C4-2B (cell line): Measurements from ENCODE around the gene FBXW4.

ENCODE experiments used
- H3K27ac ChIP-seq: fragments of 450-650 bp; 2 replicates; pipeline ENCODE4 v1.5.1; 2017
- CTCF ChIP-seq: fragments of 450-650 bp; conservative IDR thresholded peaks from 2 replicates; pipeline ENCODE4 v1.5.1; 2017; ENCODE audit warnings: mild to moderate bottlenecking
- ZFX ChIP-seq: fragments of 450-650 bp; IDR thresholded peaks from 2 replicates; pipeline ENCODE4 v1.6.1; 2017

FBXW4 gene

DNA sequence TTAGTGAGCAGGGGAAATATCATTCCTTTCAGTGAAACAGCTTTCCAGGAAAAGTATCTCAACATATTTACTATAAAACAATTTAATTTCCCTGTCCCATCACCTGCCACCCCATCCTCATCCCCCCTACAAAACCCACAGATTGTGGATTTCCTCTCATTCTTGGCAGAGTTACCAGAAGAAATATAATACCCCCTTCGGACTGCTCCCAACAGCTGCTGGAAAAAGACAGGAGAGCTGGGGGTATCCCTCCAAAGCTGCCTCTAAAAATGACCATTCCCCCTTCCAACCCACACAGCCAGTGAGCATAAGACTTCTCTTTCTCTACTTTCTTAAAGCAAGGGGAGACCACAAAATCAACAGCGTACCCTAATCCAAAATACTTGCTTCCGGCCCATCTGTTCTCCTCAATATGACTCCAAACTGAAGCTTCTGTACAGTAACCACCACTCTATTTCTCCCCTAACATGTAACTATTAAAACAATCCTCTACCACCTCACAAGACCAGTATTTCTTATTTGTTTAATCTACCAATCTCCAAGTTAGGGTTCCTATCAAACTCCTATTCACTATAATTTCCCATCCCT, 7.8 kb downstream of the FBXW4 start:
- H3K27ac ChIP-seq: no peak overlapping the region
- TF ChIP-seq ZFX (no peak), CTCF (no peak)

DNA sequence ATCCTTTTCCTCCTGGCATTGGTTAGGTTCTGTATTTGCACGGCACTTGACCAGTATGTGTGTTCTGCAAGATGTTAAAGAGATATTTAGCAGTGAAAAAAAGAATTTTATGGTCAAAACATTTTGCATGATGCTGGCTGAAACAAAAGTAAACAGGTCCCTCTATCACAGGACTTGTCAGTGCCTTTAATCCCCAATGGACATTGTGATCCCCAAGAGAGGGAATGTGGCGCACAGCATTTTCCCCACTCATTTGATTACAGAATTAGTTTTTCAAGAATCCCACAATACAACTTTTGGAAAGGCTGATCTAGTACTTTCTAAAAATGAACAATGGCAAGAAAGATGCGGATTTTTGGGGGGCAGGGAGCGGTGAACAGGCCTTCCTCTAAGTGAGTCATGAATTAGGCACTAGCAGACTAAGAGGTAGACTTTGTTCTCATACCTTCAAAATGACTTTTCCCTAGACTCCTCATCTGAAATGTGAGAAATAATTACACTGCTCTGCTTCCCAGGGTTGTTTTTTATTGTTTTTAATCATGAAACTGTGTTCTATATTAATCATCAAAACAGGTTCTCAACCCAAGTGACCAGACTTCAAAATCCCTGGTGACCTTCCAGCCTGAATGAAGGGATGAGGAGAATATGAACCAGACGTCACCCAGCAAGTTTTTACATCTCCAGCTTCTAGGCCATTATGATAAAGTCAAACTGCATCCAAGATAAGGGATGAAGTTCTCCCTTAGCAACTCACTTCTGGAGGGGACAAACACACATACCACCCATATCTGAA, 8.6 kb downstream of the FBXW4 start:
- no peak overlapping the region for H3K27ac ChIP-seq
- TF ChIP-seq ZFX (no peak), CTCF (no peak)

DNA sequence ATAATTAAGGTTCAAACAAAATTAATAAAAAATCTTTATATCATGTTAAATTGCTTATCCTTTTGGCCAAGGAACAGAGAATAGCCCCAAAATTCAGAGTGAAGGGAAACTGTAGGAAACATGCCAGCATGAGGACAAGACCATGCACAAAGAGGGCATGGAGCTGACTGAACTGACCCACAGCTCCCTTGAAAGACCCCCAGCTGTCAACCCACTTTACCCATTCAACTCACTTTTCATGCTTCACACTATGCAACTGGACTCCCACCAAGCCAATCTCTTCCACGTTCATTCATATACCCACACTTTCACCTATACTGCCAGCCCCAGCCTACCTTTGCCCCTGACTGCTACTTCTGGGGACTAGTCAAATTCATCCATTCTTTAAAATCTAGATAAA, 10.2 kb downstream of the FBXW4 start:
- TF ChIP-seq CTCF: no peak
- TF ChIP-seq ZFX: no peak
- H3K27ac ChIP-seq: no peak overlapping the region

- no peak overlapping the region for H3K27ac ChIP-seq
- no peak for TF ChIP-seq ZFX
- TF ChIP-seq CTCF: no peak
These were observed 11.7 kb downstream of the FBXW4 start for GRCh38 chr10:101683276-101683675.

- H3K27ac ChIP-seq: no peak overlapping the region
- no peak for TF ChIP-seq CTCF
- no peak for TF ChIP-seq ZFX
These were observed 12.7 kb downstream of the FBXW4 start for GRCh38 chr10:101682172-101682825.

DNA sequence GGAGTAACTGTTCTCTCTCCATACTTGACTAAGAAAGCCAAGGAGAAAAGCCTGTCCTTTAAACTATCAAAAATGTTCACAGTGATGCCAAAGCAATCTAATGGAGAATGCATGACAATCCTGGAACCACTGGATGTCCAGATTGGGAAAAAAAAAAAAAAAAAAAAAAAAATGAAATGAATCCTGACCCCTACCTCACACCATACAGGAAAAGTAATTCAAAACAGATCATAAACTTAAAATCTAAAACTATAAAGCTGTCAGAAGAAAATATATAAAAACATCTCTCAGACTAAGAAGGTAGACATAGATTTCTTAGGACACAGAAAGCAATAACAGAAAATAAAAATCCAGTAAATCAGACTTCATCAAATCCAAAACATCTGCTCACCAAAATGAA, 18.4 kb downstream of the FBXW4 start:
- no peak overlapping the region for H3K27ac ChIP-seq
- TF ChIP-seq ZFX: no peak
- TF ChIP-seq CTCF: no peak

DNA sequence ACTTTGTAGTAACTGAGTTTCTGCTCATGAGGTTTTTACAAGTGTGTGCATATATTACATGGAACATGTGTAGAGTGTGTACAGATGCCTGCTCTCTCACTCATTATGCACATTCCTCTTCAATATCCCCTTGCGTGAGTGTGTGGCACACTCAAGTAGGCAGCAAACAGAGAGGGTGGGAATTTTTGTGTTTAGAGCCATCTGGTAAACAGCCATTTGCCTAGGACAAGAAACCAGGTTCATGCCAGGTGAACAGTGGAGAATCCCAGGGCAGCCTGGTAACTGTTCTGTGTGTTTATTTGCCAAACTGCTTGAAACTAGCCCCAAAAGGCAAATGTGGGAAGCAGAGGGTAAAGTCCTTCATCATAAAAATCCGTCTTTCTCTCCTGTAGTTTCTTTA, 19.9 kb downstream of the FBXW4 start:
- TF ChIP-seq ZFX: no peak
- TF ChIP-seq CTCF: no peak
- no peak overlapping the region for H3K27ac ChIP-seq
